ENCODE measurements around the gene NR6A1.

The NR6A1 gene

GRCh38 chr9:124526174-124526573, 244.9 kb downstream of the NR6A1 start:
- H3K4me3 ChIP-seq = no peak overlapping the region
- no peaks in the 10 kb centered on the region for H3K4me1 ChIP-seq
- H3K27me3 ChIP-seq = no peaks in the 10 kb centered on the region
- DNase-seq = no peak
- no peaks in the 10 kb centered on the region for H3K36me3 ChIP-seq
- intact Hi-C loops (cut with DNase I; ENCODE audit: low total_unique reads) = no loop called here
- no peak for TF ChIP-seq CTCF (IDR thresholded peaks at IDR 0.05)
- no peaks in the 10 kb centered on the region for H3K9me3 ChIP-seq
- H3K27ac ChIP-seq = no peak overlapping the region

GRCh38 chr9:124522121-124523098, 248.7 kb downstream of the NR6A1 start:
- intact Hi-C loops (cut with DNase I; ENCODE audit: low total_unique reads) = no loop called here
- no peaks in the 10 kb centered on the region for H3K27me3 ChIP-seq
- H3K36me3 ChIP-seq = no peaks in the 10 kb centered on the region
- H3K27ac ChIP-seq = no peak overlapping the region
- H3K4me3 ChIP-seq = no peak overlapping the region
- no peak for TF ChIP-seq CTCF (IDR thresholded peaks at IDR 0.05)
- no peaks in the 10 kb centered on the region for H3K4me1 ChIP-seq
- no peaks in the 10 kb centered on the region for H3K9me3 ChIP-seq
- no peak for DNase-seq

GRCh38 chr9:124521142-124521541, 250.0 kb downstream of the NR6A1 start:
- H3K9me3 ChIP-seq = no peaks in the 10 kb centered on the region
- no peak for DNase-seq
- no peaks in the 10 kb centered on the region for H3K4me1 ChIP-seq
- no peak for TF ChIP-seq CTCF (IDR thresholded peaks at IDR 0.05)
- intact Hi-C loops (cut with DNase I; ENCODE audit: low total_unique reads) = no loop called here
- no peak overlapping the region for H3K4me3 ChIP-seq
- H3K27ac ChIP-seq = no peak overlapping the region
- no peaks in the 10 kb centered on the region for H3K36me3 ChIP-seq
- no peaks in the 10 kb centered on the region for H3K27me3 ChIP-seq

GRCh38 chr9:124520206-124520596, 250.9 kb downstream of the NR6A1 start:
- H3K4me3 ChIP-seq = no peak overlapping the region
- H3K27me3 ChIP-seq = no peaks in the 10 kb centered on the region
- no peak overlapping the region for H3K27ac ChIP-seq
- intact Hi-C loops (cut with DNase I; ENCODE audit: low total_unique reads) = no loop called here
- TF ChIP-seq CTCF (IDR thresholded peaks at IDR 0.05) = no peak
- H3K36me3 ChIP-seq = no peaks in the 10 kb centered on the region
- DNase-seq = no peak
- no peaks in the 10 kb centered on the region for H3K4me1 ChIP-seq
- no peaks in the 10 kb centered on the region for H3K9me3 ChIP-seq

GRCh38 chr9:124518116-124518515, 253.0 kb downstream of the NR6A1 start:
- no peaks in the 10 kb centered on the region for H3K4me1 ChIP-seq
- intact Hi-C loops (cut with DNase I; ENCODE audit: low total_unique reads) = no loop called here
- H3K27ac ChIP-seq = no peak overlapping the region
- TF ChIP-seq CTCF (IDR thresholded peaks at IDR 0.05) = no peak
- H3K36me3 ChIP-seq = no peaks in the 10 kb centered on the region
- peaks cover 0 to 3% of the 10 kb centered on the region in 2 donors for H3K27me3 ChIP-seq
- no peak for DNase-seq
- H3K4me3 ChIP-seq = no peak overlapping the region
- H3K9me3 ChIP-seq = no peaks in the 10 kb centered on the region

Data from tibial artery (tissue), 4 donors.